Panc1 (cell line): ENCODE data around the gene UGT1A5. TPM values are rescaled to one million over a fixed set of nuclear protein-coding genes. Genes with fewer than 3 reads are reported as not detected.

Experiments
- ATAC-seq: fragments of 200-7000 bp; cut with Tn5 transposase; 2 replicates; pipeline ENCODE4 v1.9.1; 2020; ENCODE audit warnings: mild to moderate bottlenecking, moderate library complexity
- BruUV-seq: library from RNA; stranded (reverse); fragments of 400-500 nt; replicated peaks from 2 replicates; lab custom pipeline; 2021; lab: Mats Ljungman, UMichigan
- CTCF ChIA-PET: fragments of 300-600 bp; sonication (Branson Sonifier 250); formaldehyde crosslinking; loops from one replicate; lab custom pipeline; 2022; ENCODE audit warnings: antibody characterized with exemption; lab: Charles Lee
- POLR2A ChIA-PET: fragments of 300-600 bp; sonication (Branson Sonifier 250); formaldehyde crosslinking; loops from one replicate; lab custom pipeline; 2022; ENCODE audit warnings: antibody characterized with exemption; lab: Charles Lee
- DNase-seq: peaks from one replicate; pipeline ENCODE4 v3.0.0-alpha.2; 2010; ENCODE audit warnings: low read depth, low spot score
- H3K27ac ChIP-seq: 2 replicates; pipeline ENCODE4 v1.5.1; 2011; ENCODE audit warnings: mild to moderate bottlenecking, low read length, inconsistent platforms
- H3K27me3 ChIP-seq: fragments of 200-500 bp; sonication (Bioruptor generic); 2 replicates; pipeline ENCODE4 v1.6.0; 2014; ENCODE audit warnings: low read length, inconsistent platforms; ENCODE audit not compliant: control insufficient read depth, insufficient read depth
- H3K36me3 ChIP-seq: fragments of 200-500 bp; sonication (Bioruptor generic); 2 replicates; pipeline ENCODE4 v1.5.1; 2014; ENCODE audit warnings: inconsistent platforms, mild to moderate bottlenecking, low read length, moderate library complexity; ENCODE audit not compliant: control insufficient read depth, insufficient read depth
- H3K4me1 ChIP-seq: 2 replicates; pipeline ENCODE4 v1.5.1; 2011; ENCODE audit warnings: inconsistent platforms, mild to moderate bottlenecking, low read length, moderate library complexity; ENCODE audit not compliant: control insufficient read depth, insufficient read depth
- H3K4me3 ChIP-seq, 2 experiments: 2 replicates each; pipeline ENCODE4 v1.5.1; 2011 to 2012; ENCODE audit warnings: low read depth in 2 of 2, low read length in 2 of 2, mild to moderate bottlenecking in 2 of 2, inconsistent platforms in 1 of 2, moderate library complexity in 1 of 2
- H3K9me3 ChIP-seq: fragments of 200-500 bp; sonication (Bioruptor generic); 2 replicates; pipeline ENCODE4 v1.5.1; 2014; ENCODE audit warnings: low read depth, mild to moderate bottlenecking, inconsistent platforms, low read length, moderate library complexity; ENCODE audit not compliant: control insufficient read depth, insufficient read depth
- POLR2AphosphoS5 ChIP-seq: IDR thresholded peaks from 2 replicates; pipeline ENCODE4 v1.6.1; 2012; ENCODE audit warnings: mild to moderate bottlenecking, low read depth, low read length, moderate library complexity
- SIN3A ChIP-seq: IDR thresholded peaks from 2 replicates; pipeline ENCODE4 v1.6.1; 2012; ENCODE audit warnings: low read depth, mild to moderate bottlenecking, low read length, moderate library complexity, borderline replicate concordance; ENCODE audit not compliant: insufficient read depth
- TCF7L2 ChIP-seq: IDR thresholded peaks from 2 replicates; pipeline ENCODE4 v1.6.1; 2011; ENCODE audit warnings: mild to moderate bottlenecking, low read depth, low read length, inconsistent platforms
- in situ Hi-C: cut with HindIII; loops from 2 replicates; pipeline ENCODE4 v1.10.0; 2016; ENCODE audit warnings: low sequenced_read_pairs, low pct_unique_long_range_greater_than_20kb
- intact Hi-C: fragments of 100-400 bp; cut with micrococcal nuclease; formaldehyde crosslinking; loops from one replicate; pipeline ENCODE4 v1.10.0; 2022; ENCODE audit not compliant: unreplicated experiment
- total RNA-seq: library from RNA; stranded (reverse); gene quantifications from one replicate; pipeline ENCODE4 v1.2.1, GENCODE V29; 2021; ENCODE audit not compliant: unreplicated experiment
- TF ChIP-seq, protein P1 (sequence below), 2 experiments: IDR thresholded peaks; 2 replicates each; pipeline ENCODE4 v1.6.1; 2011 to 2012; ENCODE audit warnings: low read depth in 2 of 2, control low read depth in 1 of 2, low read length in 1 of 2, mild to moderate bottlenecking in 1 of 2, moderate library complexity in 1 of 2; ENCODE audit not compliant: insufficient read depth in 1 of 2
- TF ChIP-seq, protein P2 (sequence below): fragments of 450-650 bp; IDR thresholded peaks from 2 replicates; pipeline ENCODE4 v1.5.1; 2017; ENCODE audit warnings: mild to moderate bottlenecking

The UGT1A5 gene
- total RNA-seq, 1 experiment from 2014 or later: not detected

DNA sequence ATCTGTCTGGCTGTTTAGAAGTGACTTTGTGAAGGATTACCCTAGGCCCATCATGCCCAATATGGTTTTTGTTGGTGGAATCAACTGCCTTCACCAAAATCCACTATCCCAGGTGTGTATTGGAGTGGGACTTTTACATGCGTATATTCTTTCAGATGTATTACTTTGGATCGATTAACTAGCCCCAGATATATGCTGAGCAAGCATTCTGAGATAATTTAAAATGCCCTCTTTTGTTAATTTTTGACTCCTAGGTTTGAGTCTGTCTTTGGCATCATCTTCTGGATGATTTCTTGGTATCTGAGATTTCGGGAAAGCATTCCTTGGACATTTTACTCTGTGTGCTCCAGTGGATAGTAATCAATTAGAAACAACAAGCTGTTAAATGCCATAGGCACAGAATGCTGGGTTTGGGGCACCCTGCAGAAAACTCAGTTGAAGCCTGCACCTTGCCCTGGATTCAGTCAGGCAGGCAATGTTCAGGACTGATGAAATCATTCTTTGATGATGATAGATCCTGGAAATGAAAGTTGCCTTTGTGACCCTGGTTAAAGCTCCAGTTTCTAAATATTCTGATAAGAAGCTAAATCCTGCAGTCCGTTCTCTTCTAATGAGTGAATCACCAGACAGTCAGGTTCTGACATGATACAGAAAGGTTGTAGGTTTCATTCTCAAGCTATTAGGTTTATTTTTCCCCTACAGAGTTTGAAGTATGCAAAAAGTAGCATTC, 48.5 kb downstream of the UGT1A5 start:
- Histone ChIP-seq H3K36me3 (no peaks in the 10 kb centered on the region), H3K9me3 (no peaks in the 10 kb centered on the region), H3K4me3 (no peak overlapping the region), H3K27ac (no peak overlapping the region), H3K27me3 (peaks cover 4% of the 10 kb centered on the region; the same call in 1 of the 2 replicates), H3K4me1 (no peaks in the 10 kb centered on the region)
- TF ChIP-seq SIN3A: no peak
- TF ChIP-seq, protein P1, sequence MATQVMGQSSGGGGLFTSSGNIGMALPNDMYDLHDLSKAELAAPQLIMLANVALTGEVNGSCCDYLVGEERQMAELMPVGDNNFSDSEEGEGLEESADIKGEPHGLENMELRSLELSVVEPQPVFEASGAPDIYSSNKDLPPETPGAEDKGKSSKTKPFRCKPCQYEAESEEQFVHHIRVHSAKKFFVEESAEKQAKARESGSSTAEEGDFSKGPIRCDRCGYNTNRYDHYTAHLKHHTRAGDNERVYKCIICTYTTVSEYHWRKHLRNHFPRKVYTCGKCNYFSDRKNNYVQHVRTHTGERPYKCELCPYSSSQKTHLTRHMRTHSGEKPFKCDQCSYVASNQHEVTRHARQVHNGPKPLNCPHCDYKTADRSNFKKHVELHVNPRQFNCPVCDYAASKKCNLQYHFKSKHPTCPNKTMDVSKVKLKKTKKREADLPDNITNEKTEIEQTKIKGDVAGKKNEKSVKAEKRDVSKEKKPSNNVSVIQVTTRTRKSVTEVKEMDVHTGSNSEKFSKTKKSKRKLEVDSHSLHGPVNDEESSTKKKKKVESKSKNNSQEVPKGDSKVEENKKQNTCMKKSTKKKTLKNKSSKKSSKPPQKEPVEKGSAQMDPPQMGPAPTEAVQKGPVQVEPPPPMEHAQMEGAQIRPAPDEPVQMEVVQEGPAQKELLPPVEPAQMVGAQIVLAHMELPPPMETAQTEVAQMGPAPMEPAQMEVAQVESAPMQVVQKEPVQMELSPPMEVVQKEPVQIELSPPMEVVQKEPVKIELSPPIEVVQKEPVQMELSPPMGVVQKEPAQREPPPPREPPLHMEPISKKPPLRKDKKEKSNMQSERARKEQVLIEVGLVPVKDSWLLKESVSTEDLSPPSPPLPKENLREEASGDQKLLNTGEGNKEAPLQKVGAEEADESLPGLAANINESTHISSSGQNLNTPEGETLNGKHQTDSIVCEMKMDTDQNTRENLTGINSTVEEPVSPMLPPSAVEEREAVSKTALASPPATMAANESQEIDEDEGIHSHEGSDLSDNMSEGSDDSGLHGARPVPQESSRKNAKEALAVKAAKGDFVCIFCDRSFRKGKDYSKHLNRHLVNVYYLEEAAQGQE (IDR thresholded peaks at IDR 0.05; ENCODE audit: insufficient read depth in 1 of 2, low read depth in 2 of 2, low read length in 1 of 2): no peak
- TF ChIP-seq, protein P2, sequence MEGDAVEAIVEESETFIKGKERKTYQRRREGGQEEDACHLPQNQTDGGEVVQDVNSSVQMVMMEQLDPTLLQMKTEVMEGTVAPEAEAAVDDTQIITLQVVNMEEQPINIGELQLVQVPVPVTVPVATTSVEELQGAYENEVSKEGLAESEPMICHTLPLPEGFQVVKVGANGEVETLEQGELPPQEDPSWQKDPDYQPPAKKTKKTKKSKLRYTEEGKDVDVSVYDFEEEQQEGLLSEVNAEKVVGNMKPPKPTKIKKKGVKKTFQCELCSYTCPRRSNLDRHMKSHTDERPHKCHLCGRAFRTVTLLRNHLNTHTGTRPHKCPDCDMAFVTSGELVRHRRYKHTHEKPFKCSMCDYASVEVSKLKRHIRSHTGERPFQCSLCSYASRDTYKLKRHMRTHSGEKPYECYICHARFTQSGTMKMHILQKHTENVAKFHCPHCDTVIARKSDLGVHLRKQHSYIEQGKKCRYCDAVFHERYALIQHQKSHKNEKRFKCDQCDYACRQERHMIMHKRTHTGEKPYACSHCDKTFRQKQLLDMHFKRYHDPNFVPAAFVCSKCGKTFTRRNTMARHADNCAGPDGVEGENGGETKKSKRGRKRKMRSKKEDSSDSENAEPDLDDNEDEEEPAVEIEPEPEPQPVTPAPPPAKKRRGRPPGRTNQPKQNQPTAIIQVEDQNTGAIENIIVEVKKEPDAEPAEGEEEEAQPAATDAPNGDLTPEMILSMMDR: no peak
- TF ChIP-seq POLR2AphosphoS5: no peak
- TF ChIP-seq TCF7L2: no peak
- POLR2A ChIA-PET: no interaction called here
- intact Hi-C loops: no loop called here
- DNase-seq (no peak), ATAC-seq (no peak)
- in situ Hi-C loops: no loop called here
- CTCF ChIA-PET: interaction anchor here (0.6 kb wide), 1 partner anchor 12 kb away, joined by 3 read pairs; no protein-coding TSS in a partner anchor
- BruUV-seq: no TSS peak

DNA sequence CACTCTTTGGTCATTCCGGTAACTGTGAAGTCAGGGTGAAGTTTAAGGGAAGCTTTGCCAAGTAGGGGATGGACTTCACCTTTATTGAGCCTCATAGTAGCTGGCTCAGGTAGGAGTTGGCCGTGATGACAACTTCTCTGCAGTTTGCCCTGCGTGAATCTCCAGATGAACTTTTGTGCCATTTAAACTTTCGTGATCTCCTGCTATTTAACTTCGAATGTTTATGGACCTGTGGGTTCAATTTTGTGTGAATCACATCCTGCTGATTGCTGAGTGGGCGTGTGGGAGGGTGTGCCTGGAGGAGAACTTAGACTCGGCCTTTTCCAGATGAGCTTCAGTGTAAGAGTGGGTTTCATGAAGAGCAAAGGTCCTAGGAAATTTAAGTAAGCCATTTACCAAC, 51.6 kb downstream of the UGT1A5 start:
- TF ChIP-seq TCF7L2 (no peak), POLR2AphosphoS5 (no peak), SIN3A (no peak)
- TF ChIP-seq, protein P2: no peak
- TF ChIP-seq, protein P1 (IDR thresholded peaks at IDR 0.05; ENCODE audit: insufficient read depth in 1 of 2, low read depth in 2 of 2, low read length in 1 of 2): no peak
- peaks cover 4% of the 10 kb centered on the region; the same call in 1 of the 2 replicates for H3K27me3 ChIP-seq
- no peaks in the 10 kb centered on the region for H3K9me3 ChIP-seq
- DNase-seq: no peak
- H3K27ac ChIP-seq: no peak overlapping the region
- no peak overlapping the region for H3K4me3 ChIP-seq
- BruUV-seq: no TSS peak
- H3K36me3 ChIP-seq: no peaks in the 10 kb centered on the region
- no peak for ATAC-seq
- in situ Hi-C loops: no loop called here
- POLR2A ChIA-PET: no interaction called here
- CTCF ChIA-PET: no interaction called here
- no peaks in the 10 kb centered on the region for H3K4me1 ChIP-seq
- intact Hi-C loops: no loop called here
